Measurements from ENCODE around the gene ZAR1.

DNA sequence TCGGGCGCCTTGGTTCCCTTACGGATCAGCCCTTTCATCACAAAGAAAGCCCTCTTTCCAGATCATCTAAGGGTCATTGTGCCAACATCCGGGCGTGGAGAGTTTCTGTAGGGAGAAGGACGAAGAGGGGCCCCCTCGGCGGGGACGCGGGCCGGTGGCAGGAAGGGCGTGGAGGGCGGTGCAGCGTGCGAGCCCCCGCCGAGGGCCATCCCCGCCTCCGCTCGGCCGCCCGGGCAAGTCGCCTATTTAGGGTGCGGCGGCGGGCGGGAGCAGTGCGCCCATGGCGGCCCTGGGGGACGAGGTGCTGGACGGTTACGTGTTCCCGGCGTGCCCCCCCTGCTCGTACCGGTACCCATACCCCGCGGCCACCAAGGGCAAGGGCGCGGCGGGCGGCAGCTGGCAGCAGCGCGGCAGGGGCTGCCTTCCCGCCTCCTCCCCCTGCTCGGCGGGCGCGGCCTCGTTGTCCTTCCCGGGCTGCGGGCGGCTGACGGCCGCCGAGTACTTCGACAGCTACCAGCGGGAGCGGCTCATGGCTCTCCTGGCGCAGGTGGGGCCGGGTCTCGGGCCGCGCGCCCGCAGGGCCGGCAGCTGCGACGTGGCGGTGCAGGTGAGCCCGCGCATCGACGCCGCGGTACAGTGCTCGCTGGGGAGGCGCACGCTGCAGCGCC lies at the start of gene ZAR1:
- TF ChIP-seq, protein P1, sequence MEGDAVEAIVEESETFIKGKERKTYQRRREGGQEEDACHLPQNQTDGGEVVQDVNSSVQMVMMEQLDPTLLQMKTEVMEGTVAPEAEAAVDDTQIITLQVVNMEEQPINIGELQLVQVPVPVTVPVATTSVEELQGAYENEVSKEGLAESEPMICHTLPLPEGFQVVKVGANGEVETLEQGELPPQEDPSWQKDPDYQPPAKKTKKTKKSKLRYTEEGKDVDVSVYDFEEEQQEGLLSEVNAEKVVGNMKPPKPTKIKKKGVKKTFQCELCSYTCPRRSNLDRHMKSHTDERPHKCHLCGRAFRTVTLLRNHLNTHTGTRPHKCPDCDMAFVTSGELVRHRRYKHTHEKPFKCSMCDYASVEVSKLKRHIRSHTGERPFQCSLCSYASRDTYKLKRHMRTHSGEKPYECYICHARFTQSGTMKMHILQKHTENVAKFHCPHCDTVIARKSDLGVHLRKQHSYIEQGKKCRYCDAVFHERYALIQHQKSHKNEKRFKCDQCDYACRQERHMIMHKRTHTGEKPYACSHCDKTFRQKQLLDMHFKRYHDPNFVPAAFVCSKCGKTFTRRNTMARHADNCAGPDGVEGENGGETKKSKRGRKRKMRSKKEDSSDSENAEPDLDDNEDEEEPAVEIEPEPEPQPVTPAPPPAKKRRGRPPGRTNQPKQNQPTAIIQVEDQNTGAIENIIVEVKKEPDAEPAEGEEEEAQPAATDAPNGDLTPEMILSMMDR (conservative IDR thresholded peaks at IDR 0.05; ENCODE audit: low read depth, low read length) = no peak
- peak; percentile 58 for TF ChIP-seq EZH2 (IDR thresholded peaks at IDR 0.05; ENCODE audit: borderline replicate concordance, low read depth, low read length, poor library complexity, severe bottlenecking)
